IMR-90 (cell line): Measurements from ENCODE around the gene TGFB3. TPM values are rescaled to one million over a fixed set of nuclear protein-coding genes. Genes with fewer than 3 reads are reported as not detected.

Experiments used
- ATAC-seq: fragments of 200-7000 bp; cut with Tn5 transposase; 2 replicates; pipeline ENCODE4 v1.9.1; 2020; ENCODE audit warnings: low read depth, mild to moderate bottlenecking, moderate library complexity
- BruUV-seq: library from RNA; stranded (reverse); fragments of 400-500 nt; replicated peaks from 2 replicates; lab custom pipeline; 2021; lab: Mats Ljungman, UMichigan
- CTCF ChIA-PET: fragments of 300-600 bp; formaldehyde crosslinking; extraction: SDS; loops from one replicate; lab custom pipeline; 2021; ENCODE audit warnings: antibody characterized with exemption; lab: Yijun Ruan, JAX
- POLR2A ChIA-PET: fragments of 300-600 bp; sonication (Branson Sonifier 250); formaldehyde crosslinking; loops from one replicate; lab custom pipeline; 2022; ENCODE audit warnings: antibody characterized with exemption; ENCODE audit not compliant: unreplicated experiment; lab: Charles Lee
- DNase-seq: peaks from one replicate; pipeline ENCODE4 v3.0.0; 2013
- H2AFZ ChIP-seq: replicated peaks from 2 replicates; pipeline ENCODE3; 2013; ENCODE audit warnings: low read length, mild to moderate bottlenecking; ENCODE audit not compliant: poor library complexity
- H2AK5ac ChIP-seq: 2 replicates; pipeline ENCODE4 v1.6.1; 2013; ENCODE audit warnings: low read depth, low read length, inconsistent platforms
- H2AK9ac ChIP-seq: replicated peaks from 2 replicates; pipeline ENCODE3; 2013; ENCODE audit warnings: mild to moderate bottlenecking, low read depth, low read length, moderate library complexity; ENCODE audit not compliant: poor library complexity
- H2BK120ac ChIP-seq: 2 replicates; pipeline ENCODE4 v1.6.1; 2013; ENCODE audit warnings: low read depth, low read length, inconsistent platforms
- H2BK15ac ChIP-seq: 3 replicates; pipeline ENCODE4 v1.6.1; 2013; ENCODE audit warnings: low read depth, low read length, inconsistent platforms
- H2BK20ac ChIP-seq: 2 replicates; pipeline ENCODE4 v1.6.1; 2013; ENCODE audit warnings: low read depth, mild to moderate bottlenecking, inconsistent platforms, low read length, moderate library complexity
- H2BK5ac ChIP-seq: 2 replicates; pipeline ENCODE4 v1.6.1; 2013; ENCODE audit warnings: mild to moderate bottlenecking, low read depth, low read length, inconsistent platforms; ENCODE audit not compliant: poor library complexity, severe bottlenecking
- H3K14ac ChIP-seq: replicated peaks from 2 replicates; pipeline ENCODE4 v1.6.1; 2013; ENCODE audit warnings: low read depth, low read length, inconsistent platforms
- H3K18ac ChIP-seq: 2 replicates; pipeline ENCODE4 v1.6.1; 2013; ENCODE audit warnings: low read depth, low read length, control low read depth
- H3K23ac ChIP-seq: 2 replicates; pipeline ENCODE4 v1.6.1; 2013; ENCODE audit warnings: low read depth, low read length, inconsistent platforms
- H3K27ac ChIP-seq: 2 replicates; pipeline ENCODE4 v1.5.1; 2013; ENCODE audit warnings: mild to moderate bottlenecking, control low read depth, low read length; ENCODE audit not compliant: insufficient read depth
- H3K27me3 ChIP-seq: 2 replicates; pipeline ENCODE4 v1.6.1; 2013; ENCODE audit warnings: low read length; ENCODE audit not compliant: control insufficient read depth, insufficient read depth
- H3K36me3 ChIP-seq: 2 replicates; pipeline ENCODE4 v1.6.1; 2013; ENCODE audit warnings: low read length, mixed read lengths; ENCODE audit not compliant: control insufficient read depth, insufficient read depth
- H3K4ac ChIP-seq: 2 replicates; pipeline ENCODE4 v1.6.1; 2013; ENCODE audit warnings: low read depth, low read length, inconsistent platforms
- H3K4me1 ChIP-seq: 2 replicates; pipeline ENCODE4 v1.6.1; 2013; ENCODE audit warnings: low read length, mixed read lengths; ENCODE audit not compliant: control insufficient read depth, insufficient read depth
- H3K4me2 ChIP-seq: 2 replicates; pipeline ENCODE4 v1.6.1; 2013; ENCODE audit warnings: low read depth, mild to moderate bottlenecking, control low read depth, low read length, moderate library complexity
- H3K4me3 ChIP-seq: 2 replicates; pipeline ENCODE4 v1.5.1; 2013; ENCODE audit warnings: low read depth, mild to moderate bottlenecking, control low read depth, low read length, moderate library complexity; ENCODE audit not compliant: insufficient read depth
- H3K56ac ChIP-seq: 2 replicates; pipeline ENCODE4 v1.6.1; 2013; ENCODE audit warnings: low read length, inconsistent platforms; ENCODE audit not compliant: insufficient read depth; ENCODE audit errors: extremely low read depth
- H3K79me1 ChIP-seq, 2 experiments: 2 replicates each; pipeline ENCODE4 v1.6.1; 2013; ENCODE audit warnings: low read length in 2 of 2, inconsistent platforms in 1 of 2, low read depth in 1 of 2
- H3K9ac ChIP-seq: 2 replicates; pipeline ENCODE4 v1.6.1; 2013; ENCODE audit warnings: low read depth, low read length, control low read depth
- H3K9me1 ChIP-seq: 2 replicates; pipeline ENCODE4 v1.6.1; 2013; ENCODE audit warnings: low read length, inconsistent platforms; ENCODE audit not compliant: insufficient read depth
- H3K9me3 ChIP-seq: 2 replicates; pipeline ENCODE4 v1.6.1; 2013; ENCODE audit warnings: low read length; ENCODE audit not compliant: control insufficient read depth, insufficient read depth
- H4K20me1 ChIP-seq: 2 replicates; pipeline ENCODE4 v1.6.1; 2013; ENCODE audit warnings: low read length, inconsistent platforms; ENCODE audit not compliant: insufficient read depth
- H4K5ac ChIP-seq: 2 replicates; pipeline ENCODE4 v1.6.1; 2013; ENCODE audit warnings: mild to moderate bottlenecking, low read depth, low read length, control low read depth
- H4K8ac ChIP-seq, 2 experiments: 2 replicates each; pipeline ENCODE4 v1.6.1; 2013; ENCODE audit warnings: low read depth in 2 of 2, low read length in 2 of 2, control low read depth in 1 of 2, inconsistent platforms in 1 of 2
- H4K91ac ChIP-seq: 2 replicates; pipeline ENCODE4 v1.6.1; 2013; ENCODE audit warnings: low read depth, low read length, inconsistent platforms; ENCODE audit not compliant: insufficient read depth
- BHLHE40 ChIP-seq: fragments of 150-350 bp; IDR thresholded peaks from 2 replicates; pipeline ENCODE4 v1.6.1; 2016; ENCODE audit warnings: mild to moderate bottlenecking, low read depth, low read length
- CEBPB ChIP-seq: IDR thresholded peaks from 2 replicates; pipeline ENCODE4 v1.6.1; 2012; ENCODE audit warnings: low read depth, low read length, improper control_type of control experiment
- CHD1 ChIP-seq: IDR thresholded peaks from 2 replicates; pipeline ENCODE4 v1.6.1; 2012; ENCODE audit warnings: low read depth, low read length, improper control_type of control experiment
- CTCF ChIP-seq: conservative IDR thresholded peaks from 2 replicates; pipeline ENCODE4 v1.5.1; 2012; ENCODE audit warnings: mild to moderate bottlenecking, low read depth, low read length, improper control_type of control experiment
- ELK1 ChIP-seq: fragments of 150-350 bp; IDR thresholded peaks from 2 replicates; pipeline ENCODE4 v1.6.1; 2016; ENCODE audit warnings: low read depth, mild to moderate bottlenecking, low read length, moderate library complexity, borderline replicate concordance
- FOS ChIP-seq: fragments of 150-350 bp; IDR thresholded peaks from 2 replicates; pipeline ENCODE4 v1.6.1; 2016; ENCODE audit warnings: low read depth, low read length
- MAFK ChIP-seq: IDR thresholded peaks from 2 replicates; pipeline ENCODE4 v1.6.1; 2012; ENCODE audit warnings: low read depth, low read length, improper control_type of control experiment
- MAZ ChIP-seq: IDR thresholded peaks from 2 replicates; pipeline ENCODE4 v1.6.1; 2012; ENCODE audit warnings: low read depth, mild to moderate bottlenecking, low read length, improper control_type of control experiment, moderate library complexity, borderline replicate concordance
- MXI1 ChIP-seq: IDR thresholded peaks from 2 replicates; pipeline ENCODE4 v1.6.1; 2012; ENCODE audit warnings: low read depth, mild to moderate bottlenecking, low read length, moderate library complexity, borderline replicate concordance
- NFE2L2 ChIP-seq: fragments of 150-350 bp; IDR thresholded peaks from 2 replicates; pipeline ENCODE4 v1.6.1; 2016; ENCODE audit warnings: low read depth, mild to moderate bottlenecking, low read length
- POLR2A ChIP-seq: IDR thresholded peaks from 2 replicates; pipeline ENCODE4 v1.6.1; 2012; ENCODE audit warnings: mild to moderate bottlenecking, low read depth, low read length
- RAD21 ChIP-seq: IDR thresholded peaks from 2 replicates; pipeline ENCODE4 v1.6.1; 2012; ENCODE audit warnings: low read length, improper control_type of control experiment
- RCOR1 ChIP-seq: IDR thresholded peaks from 2 replicates; pipeline ENCODE4 v1.6.1; 2012; ENCODE audit warnings: mild to moderate bottlenecking, low read length, improper control_type of control experiment; ENCODE audit not compliant: insufficient replicate concordance
- RFX5 ChIP-seq: IDR thresholded peaks from 2 replicates; pipeline ENCODE4 v1.8.0; 2012; ENCODE audit warnings: low read depth, mild to moderate bottlenecking, low read length, moderate library complexity
- SMC3 ChIP-seq: fragments of 150-350 bp; IDR thresholded peaks from 2 replicates; pipeline ENCODE4 v1.6.1; 2016; ENCODE audit warnings: low read depth, mild to moderate bottlenecking, antibody characterized with exemption, low read length, moderate library complexity
- USF2 ChIP-seq: fragments of 150-350 bp; IDR thresholded peaks from 2 replicates; pipeline ENCODE4 v1.6.1; 2017; ENCODE audit warnings: mild to moderate bottlenecking, antibody characterized with exemption, low read length, low read depth
- WGBS, 2 experiments: methylation state at CpG; one replicate each; pipeline versions ENCODE4 v1.1.5 to v1.1.7; 2013; ENCODE audit warnings: missing lambda C conversion rate in 2 of 2; ENCODE audit not compliant: insufficient read length in 1 of 2; ENCODE audit errors: extremely low coverage in 2 of 2; 5-methylcytosine and 5-hydroxymethylcytosine counted together
- dilution Hi-C: fragments of 300-500 bp; cut with HindIII; formaldehyde crosslinking; loops from one replicate; pipeline ENCODE4 v1.14.3; 2018; ENCODE audit warnings: low sequenced_read_pairs; ENCODE audit not compliant: unreplicated experiment
- in situ Hi-C: fragments of 300-500 bp; cut with MboI; formaldehyde crosslinking; loops from 3 replicates; pipeline ENCODE4 v1.14.3; 2019; ENCODE audit warnings: low sequenced_read_pairs, inconsistent platforms, mixed read lengths
- intact Hi-C: fragments of 100-400 bp; cut with micrococcal nuclease; formaldehyde crosslinking; loops from 2 replicates; pipeline ENCODE4 v1.10.0; 2022
- polyA plus RNA-seq, 3 experiments: library from polyadenylated mRNA; depleted of rRNA; stranded (reverse); fragments of >200 nt; gene quantifications; 2 replicates each; pipeline ENCODE4 v1.2.3, GENCODE V29; 2012; ENCODE audit warnings: low replicate concordance in 1 of 3
- total RNA-seq: library from RNA; depleted of rRNA; stranded (reverse); fragments of >200 nt; gene quantifications from 2 replicates; pipeline ENCODE4 v1.2.3, GENCODE V29; 2012

TGFB3 gene
- total and polyA plus RNA-seq, 2 of the 4 experiments (the other 2 are of a cell fraction), result 2.2 to 4.3 TPM

GRCh38 chr14:75959031-75959430 lies 22.8 kb downstream of the TGFB3 start:
- no peak for DNase-seq
- H2AK5ac ChIP-seq, result no peak overlapping the region
- no peak overlapping the region for H2AK9ac ChIP-seq
- H3K4me3 ChIP-seq, result no peak overlapping the region
- no peak overlapping the region for H3K56ac ChIP-seq
- H3K9me1 ChIP-seq, result no peaks in the 10 kb centered on the region; the same call in 1 of the 2 replicates
- no peak overlapping the region for H2AFZ ChIP-seq
- 100% methylated on average over 5 of the region's 9 CpGs; no CpG with 5 or more reads in 1 of the 2 experiments for WGBS, 2 experiments
- no peak overlapping the region for H2BK20ac ChIP-seq
- no peak overlapping the region for H3K14ac ChIP-seq
- dilution Hi-C loops, result no loop called here
- POLR2A ChIA-PET, result no interaction called here
- H2BK120ac ChIP-seq, result no peak overlapping the region
- no peak for ATAC-seq
- H3K4me2 ChIP-seq, result no peak overlapping the region
- no peak overlapping the region for H4K91ac ChIP-seq
- TF ChIP-seq POLR2A (no peak), FOS (no peak), RAD21 (no peak), RCOR1 (no peak), USF2 (no peak), CHD1 (no peak), ELK1 (no peak), CTCF (no peak), BHLHE40 (no peak), NFE2L2 (no peak), MAZ (no peak), SMC3 (no peak), MAFK (no peak), CEBPB (no peak), RFX5 (no peak), MXI1 (no peak)
- no TSS peak for BruUV-seq
- no peak overlapping the region for H2BK15ac ChIP-seq
- in situ Hi-C loops, result no loop called here
- CTCF ChIA-PET, result no interaction called here
- H3K79me1 ChIP-seq, result no peaks in the 10 kb centered on the region
- no peaks in the 10 kb centered on the region; the same call in none of the 2 replicates for H3K36me3 ChIP-seq
- no peak overlapping the region for H4K5ac ChIP-seq
- no peaks in the 10 kb centered on the region for H3K4me1 ChIP-seq
- H3K18ac ChIP-seq, result no peak overlapping the region
- no peaks in the 10 kb centered on the region for H3K9me3 ChIP-seq
- no peak overlapping the region for H3K23ac ChIP-seq
- no peaks in the 10 kb centered on the region for H3K27me3 ChIP-seq
- no peak overlapping the region for H3K27ac ChIP-seq
- H3K4ac ChIP-seq, result no peak overlapping the region
- no peak overlapping the region for H3K9ac ChIP-seq
- H2BK5ac ChIP-seq, result no peak overlapping the region
- no peak overlapping the region for H4K8ac ChIP-seq
- no peaks in the 10 kb centered on the region for H4K20me1 ChIP-seq
- intact Hi-C loops, result no loop called here
